GM12878 (cell line): ENCODE measurements around the gene FGFRL1.

ENCODE experiments used
- CEBPB ChIP-seq, 2 experiments: fragments of 150-350 bp in 1 of 2; IDR thresholded peaks; 2 replicates each; pipeline ENCODE4 v1.6.1; 2012 to 2014; ENCODE audit warnings: low read depth in 2 of 2, low read length in 2 of 2, borderline replicate concordance in 1 of 2, inconsistent platforms in 1 of 2
- CTCF ChIP-seq, 3 experiments: IDR thresholded peaks in 2 of 3; conservative IDR thresholded peaks in 1 of 3; 2 replicates each; pipeline ENCODE4 v1.5.1; 2011; ENCODE audit warnings: low read depth in 3 of 3, low read length in 3 of 3, mild to moderate bottlenecking in 3 of 3, control low read depth in 2 of 3, moderate library complexity in 2 of 3, inconsistent platforms in 1 of 3, mixed read lengths in 1 of 3; ENCODE audit not compliant: control insufficient read depth in 2 of 3, insufficient read depth in 1 of 3; ENCODE audit errors: extremely low read depth in 1 of 3
- EP300 ChIP-seq, 2 experiments: fragments of 150-350 bp in 1 of 2; IDR thresholded peaks; 2 replicates each; pipeline ENCODE4 v1.6.1; 2011 to 2012; ENCODE audit warnings: low read depth in 2 of 2, low read length in 2 of 2, borderline replicate concordance in 1 of 2, improper control_type of control experiment in 1 of 2, inconsistent platforms in 1 of 2; ENCODE audit not compliant: control insufficient read depth in 1 of 2
- TCF12 ChIP-seq: IDR thresholded peaks from 2 replicates; pipeline ENCODE4 v1.6.1; 2011; ENCODE audit warnings: low read depth, mild to moderate bottlenecking, low read length
- TF ChIP-seq, protein P1 (sequence below): fragments of 450-650 bp; formaldehyde crosslinking; IDR thresholded peaks from 2 replicates; pipeline ENCODE4 v1.5.0; 2022; ENCODE audit warnings: mild to moderate bottlenecking, missing genetic modification characterization

GRCh38 chr4:1011666-1012033 is 224 bp downstream of the FGFRL1 start:
- TF ChIP-seq, protein P1, sequence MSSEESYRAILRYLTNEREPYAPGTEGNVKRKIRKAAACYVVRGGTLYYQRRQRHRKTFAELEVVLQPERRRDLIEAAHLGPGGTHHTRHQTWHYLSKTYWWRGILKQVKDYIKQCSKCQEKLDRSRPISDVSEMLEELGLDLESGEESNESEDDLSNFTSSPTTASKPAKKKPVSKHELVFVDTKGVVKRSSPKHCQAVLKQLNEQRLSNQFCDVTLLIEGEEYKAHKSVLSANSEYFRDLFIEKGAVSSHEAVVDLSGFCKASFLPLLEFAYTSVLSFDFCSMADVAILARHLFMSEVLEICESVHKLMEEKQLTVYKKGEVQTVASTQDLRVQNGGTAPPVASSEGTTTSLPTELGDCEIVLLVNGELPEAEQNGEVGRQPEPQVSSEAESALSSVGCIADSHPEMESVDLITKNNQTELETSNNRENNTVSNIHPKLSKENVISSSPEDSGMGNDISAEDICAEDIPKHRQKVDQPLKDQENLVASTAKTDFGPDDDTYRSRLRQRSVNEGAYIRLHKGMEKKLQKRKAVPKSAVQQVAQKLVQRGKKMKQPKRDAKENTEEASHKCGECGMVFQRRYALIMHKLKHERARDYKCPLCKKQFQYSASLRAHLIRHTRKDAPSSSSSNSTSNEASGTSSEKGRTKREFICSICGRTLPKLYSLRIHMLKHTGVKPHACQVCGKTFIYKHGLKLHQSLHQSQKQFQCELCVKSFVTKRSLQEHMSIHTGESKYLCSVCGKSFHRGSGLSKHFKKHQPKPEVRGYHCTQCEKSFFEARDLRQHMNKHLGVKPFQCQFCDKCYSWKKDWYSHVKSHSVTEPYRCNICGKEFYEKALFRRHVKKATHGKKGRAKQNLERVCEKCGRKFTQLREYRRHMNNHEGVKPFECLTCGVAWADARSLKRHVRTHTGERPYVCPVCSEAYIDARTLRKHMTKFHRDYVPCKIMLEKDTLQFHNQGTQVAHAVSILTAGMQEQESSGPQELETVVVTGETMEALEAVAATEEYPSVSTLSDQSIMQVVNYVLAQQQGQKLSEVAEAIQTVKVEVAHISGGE (CRISPR knock-in tag) = no peak
- TF ChIP-seq CTCF (IDR thresholded peaks at IDR 0.05 in 2 of 3, conservative IDR thresholded peaks at IDR 0.05 in 1 of 3; ENCODE audit: control insufficient read depth in 2 of 3, extremely low read depth in 1 of 3, insufficient read depth in 1 of 3, low read depth in 3 of 3, low read length in 3 of 3) (no peak), TCF12 (no peak), EP300 (IDR thresholded peaks at IDR 0.05; ENCODE audit: borderline replicate concordance in 1 of 2, control insufficient read depth in 1 of 2, low read depth in 2 of 2, low read length in 2 of 2) (no peak), CEBPB (IDR thresholded peaks at IDR 0.05; ENCODE audit: borderline replicate concordance in 1 of 2, low read depth in 2 of 2, low read length in 2 of 2) (no peak)
